ENCODE results near the gene GPR31.

Gene GPR31

DNA sequence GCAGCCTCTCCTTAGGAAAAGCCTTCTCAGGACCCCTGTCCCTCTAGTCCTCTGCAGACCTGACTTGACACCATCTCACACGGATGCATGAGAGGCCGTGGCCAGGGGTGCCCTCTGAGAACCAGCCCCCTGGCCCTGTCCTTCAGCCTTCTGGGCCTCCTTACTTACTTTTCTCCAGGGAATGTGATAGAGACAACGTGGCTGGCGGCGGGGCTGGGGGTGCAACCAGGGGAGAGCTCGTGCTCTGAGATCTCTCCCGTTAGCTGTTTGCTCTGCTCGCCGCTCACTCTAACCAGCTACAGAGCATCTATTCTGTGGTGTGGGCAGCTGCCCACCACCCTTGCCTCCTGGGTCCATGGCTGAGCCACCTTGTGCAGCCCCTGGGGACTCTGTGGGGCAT lies 14.7 kb downstream of the GPR31 start:
- Histone ChIP-seq H3K27ac (no peak overlapping the region), H3K4me3 (no peak overlapping the region), H3K36me3 (no peaks in the 10 kb centered on the region), H3K27me3 (peaks cover 0 to 20% of the 10 kb centered on the region in 2 donors), H3K4me1 (no peaks in the 10 kb centered on the region), H3K9me3 (no peaks in the 10 kb centered on the region)
- TF ChIP-seq, protein P1, sequence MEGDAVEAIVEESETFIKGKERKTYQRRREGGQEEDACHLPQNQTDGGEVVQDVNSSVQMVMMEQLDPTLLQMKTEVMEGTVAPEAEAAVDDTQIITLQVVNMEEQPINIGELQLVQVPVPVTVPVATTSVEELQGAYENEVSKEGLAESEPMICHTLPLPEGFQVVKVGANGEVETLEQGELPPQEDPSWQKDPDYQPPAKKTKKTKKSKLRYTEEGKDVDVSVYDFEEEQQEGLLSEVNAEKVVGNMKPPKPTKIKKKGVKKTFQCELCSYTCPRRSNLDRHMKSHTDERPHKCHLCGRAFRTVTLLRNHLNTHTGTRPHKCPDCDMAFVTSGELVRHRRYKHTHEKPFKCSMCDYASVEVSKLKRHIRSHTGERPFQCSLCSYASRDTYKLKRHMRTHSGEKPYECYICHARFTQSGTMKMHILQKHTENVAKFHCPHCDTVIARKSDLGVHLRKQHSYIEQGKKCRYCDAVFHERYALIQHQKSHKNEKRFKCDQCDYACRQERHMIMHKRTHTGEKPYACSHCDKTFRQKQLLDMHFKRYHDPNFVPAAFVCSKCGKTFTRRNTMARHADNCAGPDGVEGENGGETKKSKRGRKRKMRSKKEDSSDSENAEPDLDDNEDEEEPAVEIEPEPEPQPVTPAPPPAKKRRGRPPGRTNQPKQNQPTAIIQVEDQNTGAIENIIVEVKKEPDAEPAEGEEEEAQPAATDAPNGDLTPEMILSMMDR (IDR thresholded peaks at IDR 0.05): no peak
- intact Hi-C loops (cut with DNase I; ENCODE audit: low total_unique reads): no loop called here
- no peak for DNase-seq

DNA sequence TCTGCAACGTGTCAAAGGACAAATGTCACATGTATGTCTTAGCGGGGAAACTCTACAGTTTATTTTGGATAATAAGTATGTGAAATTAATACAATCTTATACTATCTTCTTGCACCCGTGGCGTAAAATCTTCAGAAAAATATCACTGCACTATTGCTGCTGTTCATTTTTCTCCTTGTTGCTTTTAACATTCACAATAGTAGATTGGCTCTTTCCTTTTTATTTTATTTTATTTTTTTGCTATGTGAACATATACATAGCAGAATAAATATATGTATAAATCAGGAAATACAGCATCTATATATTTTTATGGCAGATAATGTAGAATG lies 15.4 kb downstream of the GPR31 start:
- TF ChIP-seq, protein P1 (IDR thresholded peaks at IDR 0.05): no peak
- Histone ChIP-seq H3K4me3 (no peak overlapping the region), H3K36me3 (no peaks in the 10 kb centered on the region), H3K9me3 (no peaks in the 10 kb centered on the region), H3K27ac (no peak overlapping the region), H3K4me1 (no peaks in the 10 kb centered on the region), H3K27me3 (peaks cover 0 to 19% of the 10 kb centered on the region in 2 donors)
- intact Hi-C loops (cut with DNase I; ENCODE audit: low total_unique reads): no loop called here
- no peak for DNase-seq

DNA sequence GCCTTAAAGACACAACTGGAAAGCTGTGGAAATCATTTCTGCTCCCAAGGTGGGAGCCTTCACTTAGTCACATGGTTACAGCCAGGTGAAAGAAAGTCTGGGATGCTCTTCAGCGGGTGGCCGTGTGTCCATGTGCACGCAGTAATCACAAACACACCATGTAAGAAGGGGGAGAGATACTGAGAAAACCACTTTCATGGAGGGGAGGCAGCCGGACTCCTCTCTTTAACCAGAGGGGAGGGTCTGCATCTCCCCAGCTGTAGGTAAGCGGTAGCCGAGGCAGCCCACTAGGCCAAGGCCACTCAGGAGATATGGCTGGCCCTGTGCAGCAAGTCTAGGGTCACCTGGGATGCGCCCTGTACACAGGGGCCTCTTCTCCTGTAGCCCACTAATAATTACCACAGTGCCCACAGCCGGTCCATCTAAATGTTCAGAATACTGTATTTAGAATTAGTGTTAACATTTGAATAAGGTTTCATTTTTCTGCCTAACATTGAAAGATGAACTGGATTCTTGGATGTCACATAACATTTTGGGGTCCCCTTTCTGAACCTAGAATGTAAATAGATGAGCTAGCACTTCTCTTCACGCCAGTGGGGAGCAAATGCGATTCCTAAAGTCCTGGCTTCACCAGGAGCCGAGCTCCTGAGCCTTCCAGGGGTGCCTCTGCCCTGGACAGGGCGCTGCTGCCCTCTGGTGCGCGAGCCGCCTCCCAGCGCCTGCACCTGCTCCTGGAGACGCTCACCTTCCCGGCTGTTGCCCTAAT lies 15.9 kb downstream of the GPR31 start:
- TF ChIP-seq, protein P1 (IDR thresholded peaks at IDR 0.05): peak; percentile 32 to 37
- intact Hi-C loops (cut with DNase I; ENCODE audit: low total_unique reads): no loop called here
- H3K9me3 ChIP-seq: no peaks in the 10 kb centered on the region
- no peak for DNase-seq
- no peak overlapping the region for H3K27ac ChIP-seq
- peaks cover 0 to 15% of the 10 kb centered on the region in 2 donors for H3K27me3 ChIP-seq
- no peaks in the 10 kb centered on the region for H3K4me1 ChIP-seq
- H3K4me3 ChIP-seq: no peak overlapping the region
- no peaks in the 10 kb centered on the region for H3K36me3 ChIP-seq

DNA sequence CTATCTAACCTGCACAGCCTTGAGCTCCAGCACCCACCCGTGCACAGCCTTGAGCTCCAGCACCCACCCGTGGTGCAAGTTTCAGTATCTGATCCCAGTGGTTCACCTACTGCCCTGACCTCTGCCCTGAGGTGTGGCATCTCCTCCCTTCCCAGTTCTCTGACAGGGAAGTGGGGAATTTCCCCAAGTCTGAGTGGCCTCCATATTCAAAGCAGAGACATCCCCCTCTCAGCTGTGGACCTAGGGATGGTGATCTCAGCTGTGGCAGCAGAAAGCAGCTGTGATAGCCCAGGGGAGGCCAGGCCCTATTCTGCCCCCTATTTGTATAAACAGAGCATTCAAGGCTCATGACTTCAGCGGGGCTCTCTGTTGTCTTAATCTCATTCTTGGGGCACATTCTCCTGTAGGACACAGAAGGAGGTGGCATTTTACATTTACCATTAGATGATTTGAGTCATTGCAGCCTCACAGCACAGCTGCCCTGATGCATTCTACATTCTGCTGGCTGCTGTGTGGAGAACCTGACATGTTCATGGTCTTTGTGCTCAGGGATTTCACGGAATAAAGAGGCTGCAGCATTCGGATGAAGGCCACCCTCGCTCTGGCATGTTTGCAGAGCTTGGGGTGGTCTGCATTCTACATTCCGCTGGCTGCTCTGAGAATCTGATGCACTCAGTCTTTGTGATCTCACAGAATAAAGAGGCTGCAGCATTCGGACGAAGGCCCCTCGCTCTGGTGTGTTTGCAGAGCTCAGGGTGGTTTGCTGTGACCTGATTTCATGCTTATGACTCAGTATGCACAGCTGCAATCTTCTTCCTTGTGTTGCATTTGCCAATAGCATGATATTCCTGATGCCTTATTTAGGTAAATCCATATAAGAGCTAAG lies 16.9 kb downstream of the GPR31 start:
- intact Hi-C loops (cut with DNase I; ENCODE audit: low total_unique reads): no loop called here
- DNase-seq: no peak
- no peak overlapping the region for H3K27ac ChIP-seq
- no peaks in the 10 kb centered on the region for H3K9me3 ChIP-seq
- peaks cover 0 to 13% of the 10 kb centered on the region in 2 donors for H3K27me3 ChIP-seq
- no peaks in the 10 kb centered on the region for H3K4me1 ChIP-seq
- no peak overlapping the region for H3K4me3 ChIP-seq
- TF ChIP-seq, protein P1 (IDR thresholded peaks at IDR 0.05): no peak
- no peaks in the 10 kb centered on the region for H3K36me3 ChIP-seq

DNA sequence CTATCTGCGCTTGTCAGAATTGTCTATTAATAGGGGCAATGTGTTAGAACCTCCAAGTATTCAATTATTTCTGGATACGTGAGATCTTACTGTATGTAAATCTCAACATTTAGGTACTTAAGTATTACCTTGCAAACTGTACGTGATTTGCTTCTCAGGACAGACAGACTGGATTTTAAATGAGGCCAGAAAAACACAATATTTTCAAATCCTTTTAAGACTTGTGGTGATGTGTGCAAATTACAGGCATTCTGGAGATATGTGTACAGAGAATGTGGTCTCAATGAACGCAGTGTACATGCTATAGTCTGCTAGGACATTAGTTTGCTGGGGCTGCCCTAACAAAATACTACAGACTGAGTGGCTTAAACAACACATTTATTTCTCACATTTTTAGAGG lies 18.0 kb downstream of the GPR31 start:
- intact Hi-C loops (cut with DNase I; ENCODE audit: low total_unique reads): no loop called here

More for the DNA sequence above, 18.0 kb downstream of the GPR31 start:
- DNase-seq: no peak
- H3K27ac ChIP-seq: no peak overlapping the region
- H3K36me3 ChIP-seq: no peaks in the 10 kb centered on the region
- no peaks in the 10 kb centered on the region for H3K9me3 ChIP-seq
- no peak overlapping the region for H3K4me3 ChIP-seq
- TF ChIP-seq, protein P1 (IDR thresholded peaks at IDR 0.05): no peak
- peaks cover 0 to 5% of the 10 kb centered on the region in 2 donors for H3K27me3 ChIP-seq
- no peaks in the 10 kb centered on the region for H3K4me1 ChIP-seq
